Activated CD4-positive, alpha-beta T cell treated with anti-CD3 and anti-CD28 coated beads, Interleukin-2, amount 50 U/mL, for 48 hours (primary cell): ENCODE data around the gene KNSTRN.

ENCODE experiments used
- DNase-seq, 2 experiments: peaks; one replicate each; pipeline ENCODE4 v3.0.0-alpha.2; 2020

Gene KNSTRN

GRCh38 chr15:40382580-40383456 lies at the start of gene KNSTRN:
TSS of gene KNSTRN (plus strand) at chr15:40382721. CDS start at chr15:40382836, 115 bp downstream.
- peak; percentile 95 to 97 for DNase-seq

- DNase-seq = peak; percentile 20 to 42
Measured at GRCh38 chr15:40333922-40334492, 48.5 kb upstream of the KNSTRN start.

- DNase-seq = no peak
Measured at GRCh38 chr15:40334541-40334940, 48.0 kb upstream of the KNSTRN start.

- no peak for DNase-seq
Measured at GRCh38 chr15:40334941-40335795, 47.4 kb upstream of the KNSTRN start.

- no peak for DNase-seq
Measured at GRCh38 chr15:40335938-40336743, 46.4 kb upstream of the KNSTRN start.

GRCh38 chr15:40336744-40337122 lies 45.8 kb upstream of the KNSTRN start:
- DNase-seq = no peak

- DNase-seq = no peak
Measured at GRCh38 chr15:40337597-40337996, 44.9 kb upstream of the KNSTRN start.

GRCh38 chr15:40338041-40338657 lies 44.4 kb upstream of the KNSTRN start:
- peak; percentile 83 to 85 for DNase-seq

GRCh38 chr15:40338921-40339620 lies 43.5 kb upstream of the KNSTRN start:
- no peak for DNase-seq

- DNase-seq = no peak
Measured at GRCh38 chr15:40339621-40339945, 42.9 kb upstream of the KNSTRN start.

- no peak for DNase-seq
Measured at GRCh38 chr15:40340038-40340739, 42.3 kb upstream of the KNSTRN start.

GRCh38 chr15:40340740-40341400 lies 41.7 kb upstream of the KNSTRN start, which contains the start of gene CCDC9B:
TSS of gene CCDC9B (minus strand) at chr15:40340939. CDS start at chr15:40340819, 120 bp downstream.
- no peak for DNase-seq

GRCh38 chr15:40342416-40343320 lies 39.9 kb upstream of the KNSTRN start:
- no peak for DNase-seq

- DNase-seq = no peak
Measured at GRCh38 chr15:40343512-40343911, 39.0 kb upstream of the KNSTRN start.

- no peak for DNase-seq
Measured at GRCh38 chr15:40344217-40344616, 38.3 kb upstream of the KNSTRN start.

- peak; percentile 69 to 80 for DNase-seq
Measured at GRCh38 chr15:40344631-40345120, 37.8 kb upstream of the KNSTRN start.

- no peak for DNase-seq
Measured at GRCh38 chr15:40345225-40345866, 37.2 kb upstream of the KNSTRN start.

GRCh38 chr15:40345867-40346578 lies 36.5 kb upstream of the KNSTRN start:
- DNase-seq = no peak
